SHP77 treated with DMSO at 0.1 percent for 48 hours (cell line): ENCODE results near the gene RIN1.
"Not testable (repeated sequence)": the region's sequence is repeated elsewhere in the genome, so short reads cannot be mapped to it uniquely, and the experiment has no call there.

Experiments
- DNase-seq: peaks from one replicate; lab custom pipeline; 2025; lab: John Stamatoyannopoulos, UW

The RIN1 gene

DNA sequence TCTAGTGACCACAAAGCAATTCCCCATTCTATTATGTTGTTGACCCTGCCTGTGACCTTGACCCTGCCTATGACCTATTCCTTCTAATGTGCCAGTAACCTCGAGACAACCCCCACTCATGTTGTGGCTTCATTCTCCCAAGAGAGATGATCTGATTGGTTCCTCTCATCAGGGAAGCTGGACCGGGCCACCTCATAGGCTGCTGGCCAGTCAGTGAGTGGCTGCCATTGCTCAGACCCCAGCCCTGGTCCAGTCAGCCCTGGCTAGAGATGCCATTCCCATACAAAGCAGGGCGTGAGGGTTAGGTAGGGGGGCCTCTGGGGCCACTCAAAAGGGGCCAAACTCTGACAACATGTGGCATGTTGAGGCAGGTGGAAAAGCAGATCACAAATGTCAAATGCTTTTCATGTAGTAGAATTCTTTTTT is 23.4 kb upstream of the RIN1 start:
- no peak for DNase-seq

DNA sequence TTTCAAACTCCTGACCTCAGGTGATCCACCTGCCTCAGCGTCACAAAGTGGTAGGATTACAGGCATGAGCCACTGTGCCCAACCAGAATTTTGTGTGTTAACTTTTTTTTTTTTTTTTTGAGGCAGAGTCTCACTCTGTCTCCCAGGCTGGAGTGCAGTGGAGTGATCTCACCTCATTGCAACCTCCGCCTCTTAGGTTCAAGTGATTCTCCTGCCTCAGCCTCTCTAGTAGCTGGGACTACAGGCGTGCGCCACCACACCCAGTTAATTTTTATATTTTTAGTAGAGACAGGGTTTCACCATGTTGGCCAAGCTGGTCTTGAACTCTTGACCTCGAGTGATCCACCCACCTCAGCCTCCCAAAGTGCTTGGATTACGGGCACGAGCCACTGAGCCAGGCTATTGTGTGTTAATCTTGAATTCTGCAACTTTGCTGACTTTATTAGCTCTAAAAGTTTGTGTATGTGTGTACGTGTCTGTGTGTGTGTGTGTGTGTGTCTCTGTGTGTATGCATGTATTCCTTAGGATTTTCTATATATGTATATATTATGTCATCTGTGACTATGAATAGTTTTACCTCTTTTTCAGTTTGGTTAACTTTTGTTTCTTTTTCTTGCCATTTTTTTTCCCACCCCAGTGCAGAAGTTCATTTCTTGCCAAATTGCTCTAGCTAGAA is 14.5 kb upstream of the RIN1 start:
- DNase-seq = not testable (repeated sequence)

DNA sequence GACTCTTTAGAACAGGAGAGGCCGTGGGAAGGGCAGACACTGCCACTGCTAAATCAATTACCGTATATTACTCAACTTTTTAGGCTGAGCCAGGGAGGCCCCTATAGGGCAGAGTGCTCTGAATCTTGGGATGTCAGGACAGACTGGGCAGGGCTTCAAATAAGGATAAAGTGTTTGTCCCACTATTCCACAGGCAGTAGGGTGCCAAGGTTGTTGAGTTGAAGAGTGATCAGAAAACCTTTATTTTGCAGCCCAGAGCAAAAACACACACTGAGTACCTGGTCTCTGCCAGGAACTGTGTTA is 12.8 kb upstream of the RIN1 start:
- DNase-seq = no peak

DNA sequence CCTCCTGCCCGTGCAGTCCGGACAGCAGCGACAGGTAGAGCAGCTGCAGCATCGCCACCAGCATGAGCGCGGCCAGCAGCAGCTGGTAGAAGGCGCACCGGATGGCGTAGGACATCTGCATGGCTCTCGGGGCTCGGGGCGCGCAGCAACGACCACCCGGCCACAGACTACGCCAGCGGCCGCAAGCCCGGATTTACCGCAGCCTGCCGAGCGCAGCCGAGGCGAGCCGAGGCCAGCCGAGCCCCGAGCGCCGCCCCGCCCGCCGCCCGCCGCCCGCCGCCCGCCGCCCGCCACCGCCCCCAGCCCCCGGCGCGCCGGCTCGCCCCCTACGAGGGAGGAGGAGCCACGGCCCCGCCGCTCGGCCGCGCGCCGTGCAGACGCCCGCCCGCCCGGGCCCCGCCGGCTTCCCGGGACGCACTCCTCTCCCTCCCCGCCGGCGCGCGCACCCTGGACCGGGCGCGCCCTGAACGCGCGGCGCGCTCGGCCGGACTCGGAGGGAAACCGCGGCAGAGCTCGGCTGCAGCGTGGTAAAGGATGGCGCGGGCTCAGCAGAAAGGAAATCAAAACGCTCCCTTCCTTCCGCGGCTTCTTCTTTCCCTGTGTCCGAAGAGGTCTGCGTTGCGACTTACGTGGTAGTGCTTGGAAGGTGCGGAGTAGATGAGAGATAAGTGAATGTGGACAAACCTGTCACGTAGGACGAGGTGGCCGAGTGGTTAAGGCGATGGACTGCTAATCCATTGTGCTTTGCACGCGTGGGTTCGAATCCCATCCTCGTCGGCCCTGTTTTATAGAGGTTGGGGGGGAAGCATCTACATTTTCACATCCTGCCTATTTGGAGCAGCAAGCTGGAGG is 11.4 kb upstream of the RIN1 start, which contains the start of gene B4GAT1:
B4GAT1 (minus strand) TSS at position 205 of the 852 bp plus-strand sequence; CDS start at position 121, 84 bp downstream.
- peak; percentile 81 for DNase-seq

DNA sequence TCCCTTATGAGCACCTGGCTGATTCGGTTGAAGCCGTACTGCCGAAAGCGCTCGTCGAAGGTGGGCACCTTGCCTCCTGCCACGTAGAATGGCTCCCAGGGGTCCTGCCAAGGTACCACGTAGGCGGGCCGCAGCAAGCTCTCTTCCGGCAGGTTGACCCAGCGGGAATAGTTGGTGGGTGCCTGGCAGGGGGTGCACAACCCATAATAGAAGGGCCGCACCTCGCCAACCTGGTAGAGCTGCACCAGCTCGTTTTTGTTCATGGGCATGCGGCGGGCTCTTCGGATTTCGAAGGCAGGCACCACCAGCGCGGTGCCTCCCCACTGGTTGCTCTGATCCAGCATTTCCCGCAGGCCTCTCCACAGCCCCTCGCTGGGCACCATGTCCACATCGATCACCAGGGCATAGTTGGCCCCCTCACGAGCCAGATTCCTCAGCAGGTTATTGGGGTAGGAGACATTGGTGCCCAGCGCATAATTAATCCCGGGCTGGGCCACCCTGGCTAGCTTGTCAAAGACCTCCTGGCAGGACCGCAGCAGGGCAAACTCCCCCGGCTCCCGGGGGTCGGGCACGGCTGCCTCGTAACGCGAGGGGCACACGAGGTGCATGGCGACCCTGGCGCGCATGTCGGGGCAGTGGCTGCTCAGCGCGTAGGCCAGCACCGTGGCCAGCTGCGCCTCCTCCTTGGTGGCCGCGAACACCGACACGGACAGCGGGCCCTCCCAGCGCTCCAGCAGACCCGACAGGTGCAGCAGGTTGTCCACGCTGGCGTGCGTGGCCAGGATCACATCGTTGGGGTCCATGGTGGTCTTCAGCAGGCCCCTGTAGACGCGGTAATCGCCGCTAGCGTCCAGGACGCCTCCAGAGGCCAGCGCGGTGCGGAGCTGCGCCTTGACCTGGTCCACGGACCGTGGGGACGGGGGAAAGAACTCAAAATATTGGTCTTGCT is 10.5 kb upstream of the RIN1 start:
- no peak for DNase-seq

DNA sequence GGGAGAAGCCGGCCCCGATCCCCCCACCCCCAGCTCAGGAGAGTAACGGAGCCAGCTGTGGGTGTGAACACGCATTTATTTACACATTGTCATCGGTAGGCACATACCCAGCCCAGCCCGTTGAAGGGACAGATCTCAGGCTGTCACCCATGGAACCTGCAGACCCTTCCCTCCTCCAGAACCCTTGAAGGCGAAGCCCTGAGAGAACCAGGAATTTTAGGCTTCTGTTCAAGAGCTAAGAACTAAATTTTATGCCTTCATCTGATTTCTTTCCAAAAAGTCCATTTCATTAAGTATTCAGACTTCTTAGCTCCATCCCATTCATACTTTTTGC is 9.0 kb upstream of the RIN1 start:
- DNase-seq = no peak

DNA sequence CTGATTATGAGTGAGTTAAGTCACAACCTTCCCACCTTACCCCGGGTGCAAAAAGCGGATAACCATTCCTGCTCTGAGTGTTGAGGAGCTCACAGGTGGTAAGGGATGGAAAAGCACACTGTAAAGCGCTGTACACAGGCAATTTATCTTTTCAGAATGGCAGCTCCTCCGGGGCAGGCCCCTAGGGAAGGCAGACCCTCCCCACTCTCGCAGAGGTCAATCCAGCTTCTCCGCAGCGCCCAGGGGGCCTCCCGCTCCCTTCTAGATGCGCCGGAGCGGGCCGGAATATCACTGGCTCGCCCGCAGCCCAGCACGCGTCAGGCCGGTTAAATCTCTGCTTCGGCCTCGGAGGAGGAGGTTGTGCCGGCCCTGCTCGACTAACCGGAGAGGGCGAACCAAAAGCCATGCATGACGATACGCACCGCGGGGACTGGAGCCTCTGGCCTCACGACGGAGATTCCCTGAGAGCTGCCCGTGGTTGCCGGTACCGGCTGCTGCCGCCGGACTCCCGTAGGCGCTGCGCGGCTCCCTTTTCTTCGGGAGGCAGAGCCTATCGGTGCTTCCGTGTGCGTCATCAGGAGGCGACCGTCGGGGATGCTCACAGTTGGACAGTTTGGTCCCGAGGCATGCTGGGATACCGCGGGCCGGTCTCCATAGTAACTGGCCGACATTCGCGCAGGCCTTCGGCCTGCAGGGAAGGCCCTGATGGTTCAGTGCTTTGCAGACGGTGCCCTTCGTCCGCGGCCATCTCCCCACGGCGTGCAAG is 8.5 kb upstream of the RIN1 start, which contains the start of gene BRMS1:
BRMS1 (minus strand) TSS at position 555 of the 766 bp plus-strand sequence. CDS start 2,870 bp downstream, outside the sequence.
- DNase-seq = peak; percentile 95

DNA sequence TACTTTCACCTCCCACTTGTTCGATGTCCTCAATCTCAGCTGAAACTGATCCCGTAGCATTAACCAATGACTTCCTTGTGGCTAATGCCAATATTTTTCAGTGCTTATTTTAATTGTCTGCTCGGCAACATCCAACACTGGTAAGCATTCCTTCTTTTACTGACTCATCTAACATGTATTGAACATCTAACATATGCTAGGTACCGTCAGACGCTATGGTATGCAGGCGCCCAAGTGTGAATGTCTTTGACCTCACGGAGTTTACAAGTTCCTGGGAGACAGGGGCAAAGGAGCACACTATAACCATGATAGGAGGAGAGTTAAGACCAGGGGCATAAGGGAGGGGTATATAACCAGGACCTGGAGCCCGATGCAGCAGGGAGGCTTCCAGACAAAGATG is 6.9 kb upstream of the RIN1 start:
- DNase-seq = no peak

DNA sequence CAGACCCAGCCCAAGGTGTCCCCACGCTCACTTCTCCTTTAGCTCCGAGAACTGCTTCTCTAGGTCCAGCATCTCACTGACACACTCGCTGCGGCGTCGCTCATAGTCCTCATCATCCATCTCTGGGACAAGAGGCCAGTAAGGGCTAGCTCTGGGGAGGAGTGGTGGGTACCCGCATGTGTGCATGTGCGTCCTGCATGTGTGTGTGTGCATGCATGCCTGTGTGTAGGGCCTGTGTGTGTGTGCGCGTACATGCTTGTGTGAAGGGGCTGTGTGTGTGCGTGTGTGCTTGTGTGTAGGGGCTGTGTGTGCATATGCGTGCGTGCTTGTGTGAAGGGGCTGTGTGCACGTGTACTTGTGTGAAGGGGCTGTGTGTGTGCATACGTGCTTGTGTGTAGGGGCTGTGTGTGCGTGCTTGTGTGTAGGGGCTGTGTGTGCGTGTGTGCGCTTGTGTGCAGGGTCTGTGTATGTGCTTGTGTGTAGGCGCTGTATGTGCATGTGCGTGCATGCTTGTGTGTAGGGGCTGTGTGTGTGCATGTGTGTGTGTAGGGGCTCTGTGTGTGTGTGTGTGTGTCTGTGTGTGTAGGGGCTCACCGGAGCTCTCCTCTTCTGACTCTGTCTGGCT is 5.4 kb upstream of the RIN1 start:
- no peak for DNase-seq

DNA sequence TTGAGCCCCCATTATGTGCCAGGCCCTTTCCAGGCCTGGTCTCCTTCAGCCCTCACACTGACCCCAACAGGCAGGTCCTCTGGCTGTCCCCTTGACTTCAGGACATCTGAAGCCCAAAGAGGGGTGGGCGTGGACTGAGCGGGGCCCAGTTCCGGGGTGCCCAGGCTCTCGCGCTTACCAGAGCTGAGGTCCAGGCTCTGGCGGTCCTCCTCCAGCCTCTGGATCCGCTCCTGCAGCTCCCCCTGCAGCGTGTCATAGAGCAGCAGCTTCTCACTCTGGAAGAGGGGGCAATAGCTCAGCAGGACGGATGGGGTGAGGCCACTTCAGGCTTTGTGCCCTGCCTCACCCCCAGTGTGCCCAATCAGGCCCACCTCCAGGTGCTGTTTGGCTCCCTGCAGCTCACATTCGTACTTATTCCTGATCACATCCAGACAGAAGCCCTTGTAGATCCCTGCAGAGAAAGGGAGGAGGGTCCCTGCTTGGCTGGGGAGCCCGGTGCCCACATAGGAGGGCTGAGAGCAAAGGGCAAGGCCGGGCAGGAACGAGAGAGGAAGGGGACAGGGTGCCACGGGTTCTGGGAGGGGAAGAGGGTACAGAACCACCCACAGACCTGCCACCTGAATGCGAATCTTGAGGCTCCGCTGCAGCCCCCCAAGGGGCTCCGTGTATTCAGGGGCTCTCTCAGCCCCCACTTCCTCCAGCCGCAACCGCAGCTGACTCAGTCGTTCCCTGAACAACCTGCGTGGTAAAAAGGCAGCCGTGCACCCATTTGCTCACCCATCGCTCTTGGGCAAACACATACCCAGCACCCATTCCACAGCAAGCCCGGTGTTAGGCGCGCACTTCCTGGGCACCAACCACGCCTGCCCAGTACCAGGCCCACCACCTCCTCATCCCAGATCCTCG is 4.6 kb upstream of the RIN1 start:
- DNase-seq = no peak

DNA sequence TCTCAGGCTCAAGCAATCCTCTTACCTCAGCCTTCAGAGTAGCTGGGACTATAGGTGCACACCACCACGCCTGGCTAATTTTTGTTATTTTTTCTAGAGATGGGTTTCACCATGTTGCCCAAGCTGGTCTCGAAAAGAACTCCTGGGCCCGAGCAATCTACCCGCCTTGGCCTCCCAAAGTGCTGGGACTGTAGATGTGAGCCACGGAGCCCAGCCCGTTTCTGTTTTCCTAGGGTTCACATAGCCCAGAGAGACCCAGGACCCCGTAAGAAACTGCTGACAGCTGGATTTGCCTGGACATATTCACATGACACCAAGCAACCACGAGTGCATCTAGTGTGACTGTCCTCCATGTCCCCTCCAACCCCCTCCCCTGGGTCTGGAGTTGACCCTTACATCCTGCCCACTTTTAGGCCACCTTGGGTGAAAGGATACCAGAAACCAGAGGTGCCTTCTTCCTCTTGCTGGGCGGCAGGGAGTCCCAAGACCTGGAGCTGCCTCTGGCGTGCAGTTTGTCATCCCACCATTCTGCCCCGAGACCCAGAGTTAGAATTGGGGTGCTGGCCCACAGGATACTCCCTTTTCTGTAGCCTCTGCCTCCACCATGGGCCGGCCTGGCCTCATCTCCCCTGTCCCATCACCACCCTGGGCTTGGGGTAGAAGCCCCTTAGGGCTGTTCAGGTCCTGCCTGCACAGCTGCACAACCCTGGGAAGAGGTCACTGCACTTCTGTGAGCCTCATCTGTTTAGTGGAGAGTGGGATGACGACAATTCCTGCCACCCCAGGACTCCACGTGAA is 3.7 kb upstream of the RIN1 start:
- no peak for DNase-seq

DNA sequence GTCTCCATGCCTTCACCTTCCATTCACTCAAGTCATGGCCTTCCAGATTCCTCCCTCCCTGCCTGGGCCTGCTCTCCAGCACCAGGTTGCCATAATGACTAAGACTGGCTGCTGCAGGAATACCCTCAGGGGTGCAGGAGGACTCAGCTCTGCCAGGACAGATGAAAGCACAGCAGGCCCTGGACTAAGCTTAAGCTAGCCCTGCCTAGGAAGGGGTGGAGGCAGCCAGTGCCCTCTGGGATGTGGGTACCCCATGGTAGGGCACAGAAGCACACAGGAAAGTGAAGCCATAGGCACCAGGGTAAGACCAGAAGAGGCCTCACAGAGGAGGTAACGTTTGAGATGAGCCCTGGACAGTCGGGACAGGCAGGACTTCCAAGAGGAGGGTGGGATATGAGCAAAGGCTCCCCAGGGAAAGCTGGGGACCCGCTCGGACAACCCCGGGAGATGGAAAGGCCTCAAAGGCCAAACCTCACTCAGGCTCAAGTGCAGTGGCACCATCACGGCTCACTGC is 3.0 kb upstream of the RIN1 start:
- DNase-seq = no peak

DNA sequence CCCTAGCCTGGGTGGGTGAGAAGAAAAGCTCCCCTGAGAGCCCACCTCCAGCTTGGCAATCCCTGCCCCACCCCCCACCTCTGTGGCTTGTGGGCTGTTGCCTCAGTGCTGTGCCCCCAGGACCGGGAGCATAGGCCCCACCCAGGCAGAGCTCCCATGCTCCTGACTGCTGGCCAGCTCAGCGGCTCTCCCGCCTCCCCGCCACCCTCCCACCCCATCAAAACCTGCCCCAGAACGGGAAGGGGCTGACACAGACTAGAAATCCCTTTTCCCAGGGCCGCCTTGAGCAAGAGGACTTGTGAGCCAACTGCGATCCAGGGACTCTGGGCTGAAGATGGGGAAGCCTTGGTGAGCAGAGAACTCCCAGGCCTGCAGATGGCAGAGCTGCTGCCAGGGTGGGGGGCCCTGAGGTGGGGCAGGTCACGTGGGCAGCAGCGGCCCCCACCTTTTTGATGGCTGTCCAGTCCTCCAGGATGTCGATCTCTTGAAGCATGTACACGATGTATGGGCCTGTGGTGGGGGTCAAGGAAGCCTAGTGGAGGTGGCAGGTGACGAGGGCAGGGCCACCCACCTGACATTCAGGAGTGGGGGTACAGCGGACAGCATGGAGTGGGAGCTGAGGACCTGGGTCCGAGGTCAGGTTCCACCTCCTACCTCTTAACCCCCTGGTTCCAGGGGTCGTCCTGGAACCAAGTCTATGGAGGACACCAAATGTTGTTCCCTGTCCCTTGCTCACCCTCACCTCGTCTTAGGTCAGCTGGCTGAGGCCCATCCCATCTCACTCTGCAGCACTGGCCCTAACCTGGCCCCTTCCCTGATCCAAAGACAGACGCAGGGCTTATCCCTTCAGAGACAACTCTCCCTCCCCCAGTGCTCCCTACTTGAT is 2.3 kb upstream of the RIN1 start:
- DNase-seq = no peak

DNA sequence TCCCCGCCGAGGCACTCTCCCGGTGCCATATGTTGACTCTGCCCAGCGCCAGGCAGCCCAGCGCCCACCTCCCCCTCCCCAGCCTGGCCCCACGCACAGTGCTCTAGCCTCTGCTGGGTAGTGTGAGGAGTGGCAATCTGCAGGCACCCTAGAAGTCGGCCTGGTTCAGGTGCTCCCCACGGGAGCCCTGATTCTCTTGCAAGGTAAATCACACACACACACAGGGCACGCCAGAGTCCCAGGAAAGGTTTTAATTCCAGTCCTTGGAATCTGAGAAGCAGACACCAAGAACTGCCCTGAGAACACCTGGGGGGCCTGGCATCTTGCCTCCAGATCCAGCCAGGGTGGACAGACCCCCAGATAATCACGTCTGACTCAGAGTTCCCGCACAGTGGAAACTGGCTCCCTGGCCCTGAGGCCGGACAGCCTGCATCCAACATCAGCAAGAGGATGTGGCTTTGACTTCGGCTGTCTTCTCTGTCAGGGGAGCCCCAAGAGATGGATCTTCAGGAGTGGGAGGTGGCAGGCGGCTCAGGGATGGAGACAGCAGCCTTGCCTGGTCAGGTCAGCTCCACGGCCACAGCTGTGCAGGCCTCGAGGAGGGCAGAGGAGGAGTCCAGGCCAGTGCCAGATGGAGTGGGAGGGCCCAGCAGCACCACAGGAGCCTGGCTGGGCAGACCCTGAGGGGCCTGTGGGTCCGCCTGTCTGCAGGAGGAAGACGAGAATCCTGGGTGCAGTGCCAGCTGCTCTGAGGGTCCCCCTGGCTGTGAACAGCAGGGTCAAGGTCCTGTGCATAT is 1.1 kb upstream of the RIN1 start:
- no peak for DNase-seq

DNA sequence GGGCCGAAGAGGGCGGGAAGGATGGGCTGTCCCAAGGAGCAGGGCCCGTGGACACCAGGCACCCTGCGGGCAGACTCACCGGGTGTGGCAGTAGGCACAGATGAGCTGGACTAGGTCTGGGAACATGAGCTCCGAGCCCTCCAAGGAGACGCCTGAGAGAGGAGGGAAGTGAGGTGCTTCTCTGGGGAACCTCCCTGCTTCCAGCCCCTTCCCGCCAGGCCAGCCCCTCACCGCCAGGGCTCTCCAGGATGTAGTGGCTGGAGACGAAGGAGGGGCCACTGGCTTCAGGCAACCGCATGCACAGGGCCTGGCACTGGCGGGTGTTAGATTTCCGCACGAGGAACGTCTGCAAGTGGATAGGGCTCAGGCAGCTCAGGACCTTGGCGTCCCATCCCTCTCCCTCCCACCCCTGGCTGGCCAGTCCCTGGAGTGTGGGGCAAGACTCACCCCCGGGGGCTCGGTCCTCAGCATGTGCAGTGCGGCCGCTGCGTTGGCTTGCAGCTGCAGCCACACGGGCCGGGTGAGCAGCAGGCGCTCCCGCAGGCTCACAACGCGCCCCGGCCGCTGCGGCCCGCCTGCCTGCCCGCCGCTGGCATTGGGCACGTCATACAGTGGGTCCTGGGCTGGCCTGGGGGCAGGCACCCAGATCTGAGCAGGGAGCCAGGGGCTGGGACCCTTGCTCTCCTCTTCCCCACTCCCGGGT is 552 bp downstream of the RIN1 start:
- DNase-seq = no peak

DNA sequence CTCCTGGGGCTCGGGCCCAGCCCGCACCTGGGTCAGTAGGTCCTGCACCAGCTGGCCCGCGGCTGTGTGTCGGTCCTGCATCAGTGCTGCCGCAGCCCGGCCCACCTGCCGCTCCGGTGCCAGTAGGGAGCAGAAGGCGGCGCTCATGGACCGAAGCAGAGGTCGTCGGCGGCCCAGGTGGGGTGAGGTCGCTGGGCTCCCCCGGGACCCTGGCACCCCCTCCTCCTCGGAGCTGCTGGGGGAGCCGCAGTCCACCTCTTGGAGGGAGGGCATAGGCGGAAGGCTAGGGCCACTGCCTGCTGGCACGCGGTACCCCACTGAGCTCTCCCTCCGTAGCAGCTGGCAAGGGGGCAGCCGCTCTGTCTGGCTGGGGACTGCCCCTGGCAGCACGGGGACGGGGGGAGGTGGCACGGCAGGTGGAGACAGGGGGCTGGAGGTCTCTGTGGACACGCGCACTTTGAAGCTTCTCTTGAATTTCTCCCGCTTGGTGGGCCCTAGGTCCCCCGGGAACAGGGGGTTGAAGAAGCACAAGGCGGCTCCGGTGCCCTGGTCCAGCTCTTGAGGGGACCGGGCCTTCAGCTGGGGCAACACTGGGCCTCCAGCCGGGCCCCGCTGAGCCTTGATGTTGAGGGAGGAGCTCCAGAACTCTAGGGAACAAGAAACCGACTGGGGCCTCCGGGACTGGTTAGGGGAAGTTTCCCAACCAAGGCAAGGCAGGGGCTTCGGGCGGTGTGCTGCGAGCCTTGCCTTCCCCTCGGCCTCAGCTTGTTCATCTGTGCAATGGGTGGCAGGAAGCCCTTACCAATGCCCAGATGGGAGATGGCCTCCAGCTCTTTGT is 1.4 kb downstream of the RIN1 start:
- no peak for DNase-seq
